GM19324 (cell line): ENCODE data around the gene CXCL10.

Experiments used
- ATAC-seq: cut with Tn5 transposase; IDR thresholded peaks from one replicate; pipeline ENCODE4 v1.9.1; 2021; ENCODE audit warnings: mild to moderate bottlenecking, moderate library complexity; ENCODE audit not compliant: unreplicated experiment, low FRiP score

CXCL10 gene

DNA sequence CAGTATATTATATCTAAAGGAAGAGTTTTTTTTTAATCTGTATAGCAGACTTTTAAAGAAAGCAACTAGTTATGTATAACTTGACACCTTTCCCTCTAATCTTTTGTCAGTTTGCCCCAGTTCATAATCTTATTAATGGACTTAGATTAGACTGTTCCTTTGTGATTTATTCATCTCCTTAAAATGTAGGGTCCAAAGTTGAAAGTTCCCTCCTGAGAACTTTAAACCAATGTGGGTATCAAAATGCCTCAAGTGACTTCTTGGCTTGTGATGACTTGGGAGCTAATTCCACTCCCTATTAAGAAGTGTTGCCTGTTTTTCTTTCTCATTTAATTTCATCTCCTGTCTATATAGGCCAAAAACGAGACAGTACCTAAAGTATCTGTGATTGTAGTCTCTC, 26.2 kb downstream of the CXCL10 start:
- no peak for ATAC-seq

GRCh38 chr4:75995727-75996126, 27.6 kb downstream of the CXCL10 start:
- ATAC-seq = no peak

GRCh38 chr4:75992462-75992861, 30.8 kb downstream of the CXCL10 start:
- ATAC-seq = no peak

DNA sequence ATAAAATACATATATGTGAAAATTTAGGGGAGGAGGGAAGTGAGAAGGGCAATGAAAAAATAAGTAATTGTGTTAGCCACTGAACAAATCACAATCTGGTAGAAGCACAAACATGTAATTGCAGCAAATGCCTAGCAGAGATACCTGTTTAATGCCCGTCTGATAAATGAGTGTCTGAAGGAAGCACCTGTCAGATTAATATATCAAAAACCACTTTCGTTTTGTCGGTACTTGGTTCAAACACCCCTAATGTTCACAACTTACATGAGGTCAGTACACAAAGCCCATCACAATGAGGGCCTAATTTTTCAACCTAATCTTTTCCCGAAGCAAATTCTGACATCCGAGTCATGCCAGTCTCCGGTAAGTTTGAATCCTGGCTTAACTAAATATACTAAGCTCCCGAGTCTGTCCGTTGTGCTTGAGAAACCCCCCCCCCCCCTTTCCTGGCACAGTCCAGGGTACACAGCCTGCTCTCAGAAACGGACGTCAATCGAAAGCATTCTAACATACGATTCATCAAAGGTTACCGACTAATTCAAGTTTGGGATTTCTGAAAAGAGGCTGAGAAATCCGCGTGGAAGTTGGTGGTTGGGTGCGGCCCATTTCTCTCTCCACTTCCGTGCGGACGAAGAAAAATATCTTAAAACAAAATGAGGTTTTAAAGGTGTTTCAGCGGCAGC, 33.3 kb downstream of the CXCL10 start:
- no peak for ATAC-seq

DNA sequence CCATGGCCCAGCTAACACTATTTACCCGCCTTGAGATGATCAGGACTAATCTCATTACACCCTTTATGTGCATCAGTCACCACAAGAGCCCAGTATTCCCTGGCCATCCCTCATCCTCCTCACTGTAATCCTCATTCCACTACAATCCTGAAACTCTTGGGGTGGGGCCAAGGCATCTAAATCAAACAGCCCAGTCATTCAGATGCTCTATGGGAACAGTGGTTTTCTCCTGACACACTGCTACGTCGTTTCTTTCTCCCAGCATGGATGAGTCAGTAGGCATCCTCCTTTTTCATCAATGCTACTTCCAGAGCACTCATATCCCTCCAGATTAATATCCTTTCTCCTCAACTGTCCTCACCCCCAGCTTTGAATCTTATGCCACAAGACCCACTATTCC, 38.2 kb downstream of the CXCL10 start:
- ATAC-seq = no peak

- no peak for ATAC-seq
These were observed 42.7 kb downstream of the CXCL10 start for GRCh38 chr4:75980576-75980975.

DNA sequence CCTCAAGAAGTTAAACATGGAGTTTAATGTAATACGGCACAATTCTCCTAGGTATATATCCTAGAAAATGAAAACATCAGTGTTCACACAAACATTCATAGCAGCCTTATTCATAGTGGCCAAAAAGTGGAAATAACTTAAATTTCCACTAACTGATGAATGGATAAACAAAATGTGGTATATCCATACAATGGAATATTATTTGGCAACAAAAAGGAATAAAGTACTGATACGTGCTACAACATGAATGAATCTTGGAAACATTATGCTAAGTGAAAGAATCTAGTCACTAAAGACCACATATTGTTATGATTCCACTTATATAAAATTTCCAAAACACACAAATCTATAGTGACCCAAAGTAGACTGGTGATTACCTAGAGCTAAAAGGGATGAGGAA, 47.1 kb downstream of the CXCL10 start:
- no peak for ATAC-seq

GRCh38 chr4:75973766-75974165, 49.5 kb downstream of the CXCL10 start:
- ATAC-seq = no peak
